KMS-11 (cell line): Measurements from ENCODE around the gene RIF1.
"Not testable (repeated sequence)": the region's sequence is repeated elsewhere in the genome, so short reads cannot be mapped to it uniquely, and the experiment has no call there.

ENCODE experiments used
- H2AFZ ChIP-seq: fragments of 200-600 bp; sonication (generic); 2 replicates; pipeline ENCODE4 v1.6.1; 2016; ENCODE audit warnings: antibody characterized with exemption, mixed run types, low read depth
- H3K27ac ChIP-seq: fragments of 200-600 bp; sonication (generic); 2 replicates; pipeline ENCODE4 v1.6.1; 2016; ENCODE audit warnings: mild to moderate bottlenecking, mixed run types
- H3K27me3 ChIP-seq: fragments of 200-600 bp; sonication (generic); 2 replicates; pipeline ENCODE4 v1.6.1; 2017; ENCODE audit warnings: mild to moderate bottlenecking, low read depth, mixed run types, moderate library complexity; ENCODE audit not compliant: insufficient read depth
- H3K36me3 ChIP-seq: fragments of 200-600 bp; sonication (generic); 2 replicates; pipeline ENCODE4 v1.6.1; 2017; ENCODE audit warnings: mild to moderate bottlenecking, mixed run types; ENCODE audit not compliant: insufficient read depth
- H3K4me1 ChIP-seq: fragments of 200-600 bp; sonication (generic); 2 replicates; pipeline ENCODE4 v1.6.1; 2016; ENCODE audit warnings: mild to moderate bottlenecking, low read depth, mixed run types; ENCODE audit not compliant: poor library complexity, severe bottlenecking
- H3K4me2 ChIP-seq: fragments of 200-600 bp; sonication (generic); 2 replicates; pipeline ENCODE4 v1.7.0; 2016; ENCODE audit warnings: mild to moderate bottlenecking, mixed run types
- H3K4me3 ChIP-seq: fragments of 200-600 bp; sonication (generic); IDR thresholded peaks from 2 replicates; pipeline ENCODE4 v1.6.1; 2017; ENCODE audit warnings: low read depth, low read length, mixed read lengths; ENCODE audit not compliant: insufficient read depth
- H3K79me2 ChIP-seq: fragments of 200-600 bp; sonication (generic); 2 replicates; pipeline ENCODE4 v1.6.1; 2016; ENCODE audit warnings: low read depth, mixed run types; ENCODE audit not compliant: insufficient read depth
- H3K9ac ChIP-seq: fragments of 200-600 bp; sonication (generic); 2 replicates; pipeline ENCODE4 v1.6.1; 2016; ENCODE audit warnings: mild to moderate bottlenecking, mixed run types
- H4K20me1 ChIP-seq: fragments of 200-600 bp; sonication (generic); 2 replicates; pipeline ENCODE4 v1.6.1; 2016; ENCODE audit warnings: mild to moderate bottlenecking, mixed run types; ENCODE audit not compliant: insufficient read depth
- TF ChIP-seq, protein P1 (sequence below): fragments of 200-600 bp; sonication (generic); conservative IDR thresholded peaks from 2 replicates; pipeline ENCODE4 v1.6.1; 2017; ENCODE audit warnings: low read depth, mild to moderate bottlenecking, antibody characterized with exemption, low read length, moderate library complexity, mixed read lengths

Gene RIF1

DNA sequence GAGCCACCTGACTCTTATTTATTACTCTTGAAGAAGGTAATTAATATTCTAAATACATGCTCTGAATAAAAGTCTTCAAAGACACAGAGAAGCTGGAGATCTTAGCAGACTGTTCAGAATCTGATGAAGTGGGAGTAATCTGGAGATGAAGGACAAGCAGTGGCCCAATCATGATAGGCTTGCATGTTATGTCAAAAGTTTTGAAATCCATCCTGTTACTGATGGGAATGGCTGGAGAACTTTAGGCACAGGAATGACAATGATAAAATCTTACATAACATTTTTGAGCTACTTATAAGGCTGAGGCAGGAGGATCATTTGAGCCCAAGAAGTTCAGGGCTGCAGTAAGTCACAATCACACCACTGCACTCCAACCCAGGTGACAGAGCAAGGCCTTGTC lies 2.4 kb upstream of the RIF1 start:
- no peaks in the 10 kb centered on the region for H3K27me3 ChIP-seq
- H2AFZ ChIP-seq: no peak overlapping the region
- no peak overlapping the region for H3K4me2 ChIP-seq
- no peaks in the 10 kb centered on the region; the same call in 1 of the 2 replicates for H3K36me3 ChIP-seq
- no peak overlapping the region for H3K4me3 ChIP-seq
- H3K79me2 ChIP-seq: peaks cover 25% of the 10 kb centered on the region
- TF ChIP-seq, protein P1, sequence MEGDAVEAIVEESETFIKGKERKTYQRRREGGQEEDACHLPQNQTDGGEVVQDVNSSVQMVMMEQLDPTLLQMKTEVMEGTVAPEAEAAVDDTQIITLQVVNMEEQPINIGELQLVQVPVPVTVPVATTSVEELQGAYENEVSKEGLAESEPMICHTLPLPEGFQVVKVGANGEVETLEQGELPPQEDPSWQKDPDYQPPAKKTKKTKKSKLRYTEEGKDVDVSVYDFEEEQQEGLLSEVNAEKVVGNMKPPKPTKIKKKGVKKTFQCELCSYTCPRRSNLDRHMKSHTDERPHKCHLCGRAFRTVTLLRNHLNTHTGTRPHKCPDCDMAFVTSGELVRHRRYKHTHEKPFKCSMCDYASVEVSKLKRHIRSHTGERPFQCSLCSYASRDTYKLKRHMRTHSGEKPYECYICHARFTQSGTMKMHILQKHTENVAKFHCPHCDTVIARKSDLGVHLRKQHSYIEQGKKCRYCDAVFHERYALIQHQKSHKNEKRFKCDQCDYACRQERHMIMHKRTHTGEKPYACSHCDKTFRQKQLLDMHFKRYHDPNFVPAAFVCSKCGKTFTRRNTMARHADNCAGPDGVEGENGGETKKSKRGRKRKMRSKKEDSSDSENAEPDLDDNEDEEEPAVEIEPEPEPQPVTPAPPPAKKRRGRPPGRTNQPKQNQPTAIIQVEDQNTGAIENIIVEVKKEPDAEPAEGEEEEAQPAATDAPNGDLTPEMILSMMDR: no peak
- no peak overlapping the region for H3K9ac ChIP-seq
- 0 out of 2 replicates have a peak, but pooled peaks cover 5% of the 10 kb centered on the region for H4K20me1 ChIP-seq
- peaks cover 14% of the 10 kb centered on the region for H3K4me1 ChIP-seq
- no peak overlapping the region for H3K27ac ChIP-seq

DNA sequence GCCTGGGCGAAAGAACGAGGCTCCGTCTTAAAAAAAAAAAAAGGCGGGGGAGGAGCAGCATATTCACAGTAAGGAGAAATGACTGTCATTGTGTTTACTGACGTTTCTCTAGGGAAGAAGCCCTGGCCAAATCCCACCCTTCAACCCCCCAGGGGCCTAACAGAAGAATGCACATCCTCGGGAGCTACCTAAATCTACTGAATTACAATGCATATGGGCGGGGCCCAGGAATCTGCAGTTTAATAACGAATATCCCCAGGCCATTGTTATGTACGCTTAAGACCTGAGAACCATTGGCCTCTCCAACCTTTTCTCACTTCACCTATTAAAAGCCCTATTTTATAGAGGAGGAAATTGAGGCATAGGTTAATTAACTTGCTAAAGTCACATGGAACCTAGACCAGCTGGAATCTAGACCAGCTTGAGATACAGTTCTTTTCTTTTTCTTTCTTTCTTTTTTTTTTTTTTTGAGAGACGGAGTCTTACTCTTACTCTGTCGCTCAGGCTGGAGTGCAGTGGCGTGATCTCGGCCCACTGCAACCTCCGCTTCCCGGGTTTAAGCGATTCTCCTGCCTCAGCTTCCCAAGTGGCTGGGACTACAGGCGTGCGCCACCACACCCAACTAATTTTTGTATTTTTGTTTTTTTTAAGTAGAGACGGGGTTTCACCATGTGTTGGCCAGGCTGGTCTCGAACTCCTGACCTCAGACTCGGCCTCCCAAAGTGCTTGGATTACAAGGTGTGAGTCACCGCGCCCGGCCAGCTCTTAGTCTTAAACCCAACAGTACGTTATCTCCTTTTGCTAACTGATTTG lies 708 bp upstream of the RIF1 start:
- Histone ChIP-seq H3K27ac (peak overlapping the region; percentile 86), H3K36me3 (peaks cover 11% of the 10 kb centered on the region; the same call in 1 of the 2 replicates), H3K9ac (peak overlapping the region; percentile 95; the same call in 1 of the 2 replicates), H3K4me1 (peaks cover 22% of the 10 kb centered on the region), H3K4me2 (peak overlapping the region; percentile 56), H3K27me3 (no peaks in the 10 kb centered on the region), H4K20me1 (0 out of 2 replicates have a peak, but pooled peaks cover 5% of the 10 kb centered on the region), H3K4me3 (no peak overlapping the region), H3K79me2 (peaks cover 42% of the 10 kb centered on the region), H2AFZ (peak overlapping the region; percentile 91)
- TF ChIP-seq, protein P1: no peak

DNA sequence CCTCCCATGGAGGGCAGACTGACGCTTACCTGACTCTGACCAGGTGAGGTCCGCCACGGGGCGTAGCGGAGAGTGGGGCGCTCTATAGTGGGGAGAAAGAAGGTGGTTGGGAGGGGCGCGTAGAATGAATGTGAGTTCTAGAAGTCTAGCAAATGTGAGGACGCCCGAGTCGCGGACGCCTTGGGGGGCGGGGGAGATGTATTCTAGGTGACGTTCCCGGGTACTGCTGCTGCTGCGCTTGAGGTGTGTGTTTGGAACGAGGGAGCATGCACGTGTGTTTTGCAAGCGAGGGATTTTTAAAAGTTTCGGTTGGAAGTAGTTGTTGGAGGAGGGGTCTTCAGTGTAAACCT lies 758 bp downstream of the RIF1 start:
- TF ChIP-seq, protein P1: no peak
- peak overlapping the region; percentile 96 for H3K4me2 ChIP-seq
- H3K79me2 ChIP-seq: peaks cover 55% of the 10 kb centered on the region

DNA sequence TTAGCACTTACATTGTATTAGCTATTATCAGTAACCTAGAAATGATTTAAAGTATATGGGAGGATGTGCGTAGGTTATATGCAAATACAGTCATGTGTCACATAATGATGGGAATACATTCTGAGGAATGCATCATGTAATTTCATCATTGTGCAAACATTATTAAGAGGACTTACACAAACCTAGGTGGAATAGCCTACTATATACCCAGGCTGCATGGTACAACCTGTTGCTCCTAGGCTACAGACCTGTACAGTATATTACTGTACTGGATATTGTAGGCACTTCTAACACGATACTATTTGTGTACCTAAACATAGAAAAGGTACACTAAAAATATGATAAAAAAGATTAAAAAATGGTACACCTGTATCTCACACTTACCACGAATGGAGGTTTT lies 7.9 kb downstream of the RIF1 start:
- no peak overlapping the region for H3K9ac ChIP-seq
- peaks cover 82% of the 10 kb centered on the region for H3K79me2 ChIP-seq
- no peak overlapping the region for H3K4me2 ChIP-seq
- peaks cover 8% of the 10 kb centered on the region; the same call in 1 of the 2 replicates for H4K20me1 ChIP-seq
- H3K4me3 ChIP-seq: no peak overlapping the region
- TF ChIP-seq, protein P1: no peak
- peaks cover 33% of the 10 kb centered on the region; the same call in 1 of the 2 replicates for H3K36me3 ChIP-seq
- H3K27ac ChIP-seq: no peak overlapping the region
- H3K27me3 ChIP-seq: no peaks in the 10 kb centered on the region
- H3K4me1 ChIP-seq: peaks cover 30% of the 10 kb centered on the region
- no peak overlapping the region for H2AFZ ChIP-seq

More for the DNA sequence above, 758 bp downstream of the RIF1 start:
- peaks cover 25% of the 10 kb centered on the region for H3K4me1 ChIP-seq
- H3K9ac ChIP-seq: peak overlapping the region; percentile 95
- H4K20me1 ChIP-seq: 0 out of 2 replicates have a peak, but pooled peaks cover 8% of the 10 kb centered on the region
- peak overlapping the region; percentile 91 for H2AFZ ChIP-seq
- no peaks in the 10 kb centered on the region for H3K27me3 ChIP-seq
- peak overlapping the region; percentile 86 for H3K27ac ChIP-seq
- H3K36me3 ChIP-seq: peaks cover 18% of the 10 kb centered on the region; the same call in 1 of the 2 replicates
- H3K4me3 ChIP-seq: peak overlapping the region; percentile 93

DNA sequence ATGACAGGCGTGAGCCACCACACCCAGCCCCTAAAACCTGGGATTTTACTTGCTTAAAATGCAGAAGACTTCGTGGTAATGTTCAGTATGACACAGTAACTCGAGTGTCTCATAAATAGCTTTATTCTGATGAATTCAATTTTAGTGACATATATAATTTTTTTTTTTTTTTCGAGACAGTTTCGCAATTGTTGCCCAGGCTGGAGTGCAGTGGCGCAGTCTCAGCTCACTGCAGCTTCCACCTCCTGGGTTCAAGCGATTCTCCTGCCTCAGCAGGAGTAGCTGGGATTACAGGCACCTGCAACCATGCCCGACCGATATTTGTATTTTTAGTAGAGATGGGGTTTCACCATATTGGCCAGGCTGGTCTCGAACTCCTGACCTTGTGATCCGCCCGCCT lies 12.0 kb downstream of the RIF1 start:
- H3K79me2 ChIP-seq: peaks cover 85% of the 10 kb centered on the region
- H3K4me3 ChIP-seq: not testable (repeated sequence)

More for the DNA sequence above, 12.0 kb downstream of the RIF1 start:
- H4K20me1 ChIP-seq, H3K27ac ChIP-seq, H3K9ac ChIP-seq, H3K27me3 ChIP-seq, H2AFZ ChIP-seq: not testable (repeated sequence)
- peaks cover 35% of the 10 kb centered on the region for H3K4me1 ChIP-seq
- peak overlapping the region; percentile 8; the same call in 1 of the 2 replicates for H3K4me2 ChIP-seq
- H3K36me3 ChIP-seq: peaks cover 28% of the 10 kb centered on the region; the same call in 1 of the 2 replicates
